ENCODE results near the gene CCDC47.

Gene CCDC47

DNA sequence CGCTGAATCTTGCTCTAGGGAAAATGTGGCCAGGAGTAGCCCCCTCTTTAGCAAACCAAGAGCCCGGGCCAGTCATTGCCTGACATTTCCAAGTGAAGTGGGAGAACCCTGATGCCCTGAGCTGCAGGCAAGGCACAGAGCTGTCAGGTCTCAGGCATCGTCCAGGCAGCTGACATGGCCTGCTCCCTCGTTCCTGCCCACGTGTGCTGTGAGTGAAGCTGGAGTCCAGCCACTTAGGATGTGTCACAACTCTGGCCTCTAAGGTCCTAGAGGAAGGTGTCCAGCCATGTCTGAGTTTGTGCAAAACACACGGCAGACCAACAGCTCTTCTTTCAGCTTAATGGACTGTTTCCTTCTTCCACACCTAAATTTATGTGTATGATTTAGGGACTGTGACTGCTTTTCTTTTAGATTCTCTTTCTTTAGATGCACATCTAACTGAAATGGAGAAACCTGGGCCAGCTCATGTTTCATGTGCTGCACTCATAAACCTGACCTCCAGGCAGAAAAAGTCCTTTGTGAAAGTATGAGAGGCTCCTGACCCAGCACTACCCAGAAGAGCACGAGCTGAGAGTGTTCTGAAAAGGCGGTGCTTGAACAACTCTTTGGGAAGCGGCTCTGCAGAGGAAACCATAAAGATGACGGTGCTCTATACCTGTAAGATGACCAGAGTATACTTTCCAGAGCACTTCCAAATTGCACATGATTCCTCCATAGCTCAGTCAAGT is 58.7 kb downstream of the CCDC47 start:
- TF ChIP-seq, protein P1, sequence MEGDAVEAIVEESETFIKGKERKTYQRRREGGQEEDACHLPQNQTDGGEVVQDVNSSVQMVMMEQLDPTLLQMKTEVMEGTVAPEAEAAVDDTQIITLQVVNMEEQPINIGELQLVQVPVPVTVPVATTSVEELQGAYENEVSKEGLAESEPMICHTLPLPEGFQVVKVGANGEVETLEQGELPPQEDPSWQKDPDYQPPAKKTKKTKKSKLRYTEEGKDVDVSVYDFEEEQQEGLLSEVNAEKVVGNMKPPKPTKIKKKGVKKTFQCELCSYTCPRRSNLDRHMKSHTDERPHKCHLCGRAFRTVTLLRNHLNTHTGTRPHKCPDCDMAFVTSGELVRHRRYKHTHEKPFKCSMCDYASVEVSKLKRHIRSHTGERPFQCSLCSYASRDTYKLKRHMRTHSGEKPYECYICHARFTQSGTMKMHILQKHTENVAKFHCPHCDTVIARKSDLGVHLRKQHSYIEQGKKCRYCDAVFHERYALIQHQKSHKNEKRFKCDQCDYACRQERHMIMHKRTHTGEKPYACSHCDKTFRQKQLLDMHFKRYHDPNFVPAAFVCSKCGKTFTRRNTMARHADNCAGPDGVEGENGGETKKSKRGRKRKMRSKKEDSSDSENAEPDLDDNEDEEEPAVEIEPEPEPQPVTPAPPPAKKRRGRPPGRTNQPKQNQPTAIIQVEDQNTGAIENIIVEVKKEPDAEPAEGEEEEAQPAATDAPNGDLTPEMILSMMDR (conservative IDR thresholded peaks at IDR 0.05; ENCODE audit: control insufficient read depth, insufficient read depth, low read depth, low read length), result no peak
- DNase-seq (ENCODE audit: low read depth), result peak; percentile 66
- H3K4me3 ChIP-seq (ENCODE audit: control insufficient read depth, low read depth, low read length), result no peak overlapping the region

DNA sequence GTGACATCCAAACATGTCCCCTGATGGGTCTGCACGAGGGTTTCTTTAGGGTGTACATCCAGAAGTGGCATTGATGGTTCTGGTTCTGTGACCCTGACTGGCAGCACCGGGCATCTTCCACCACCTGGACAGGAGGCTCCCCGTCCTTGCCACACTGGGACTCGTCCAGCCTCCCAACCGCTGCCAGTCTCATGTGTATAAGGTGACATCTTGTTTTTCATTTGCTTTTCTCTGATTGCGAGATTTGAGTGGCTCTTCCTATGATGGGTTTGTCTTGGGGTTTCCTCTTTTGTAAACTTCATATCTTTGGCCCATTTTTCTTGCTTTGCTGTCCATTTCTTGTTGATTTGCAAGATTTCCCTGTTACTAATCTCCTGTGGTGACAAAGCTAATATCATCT is 64.3 kb downstream of the CCDC47 start:
- TF ChIP-seq, protein P1 (conservative IDR thresholded peaks at IDR 0.05; ENCODE audit: control insufficient read depth, insufficient read depth, low read depth, low read length), result no peak
- DNase-seq (ENCODE audit: low read depth), result no peak
- no peak overlapping the region for H3K4me3 ChIP-seq (ENCODE audit: control insufficient read depth, low read depth, low read length)

DNA sequence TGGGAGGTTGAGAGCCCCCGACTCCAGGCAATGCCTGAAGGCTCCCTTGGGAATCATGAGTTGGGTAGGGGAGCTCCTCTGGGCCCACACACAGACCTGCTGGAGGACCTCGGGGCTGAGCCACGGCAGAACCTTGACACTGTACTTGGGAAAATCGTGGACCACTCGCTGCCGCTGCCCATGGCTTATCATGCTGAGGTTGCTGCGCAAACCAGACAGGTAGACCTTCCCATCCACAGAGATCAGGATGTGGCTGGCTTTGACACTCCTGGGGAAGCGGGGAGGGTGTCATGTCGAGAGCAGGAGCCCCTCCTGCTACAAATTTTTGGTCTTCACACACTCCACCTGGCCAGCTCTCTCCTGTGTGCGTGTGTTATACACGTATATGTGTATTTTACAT is 66.2 kb downstream of the CCDC47 start:
- no peak overlapping the region for H3K4me3 ChIP-seq (ENCODE audit: control insufficient read depth, low read depth, low read length)
- DNase-seq (ENCODE audit: low read depth), result no peak
- TF ChIP-seq, protein P1 (conservative IDR thresholded peaks at IDR 0.05; ENCODE audit: control insufficient read depth, insufficient read depth, low read depth, low read length), result no peak

DNA sequence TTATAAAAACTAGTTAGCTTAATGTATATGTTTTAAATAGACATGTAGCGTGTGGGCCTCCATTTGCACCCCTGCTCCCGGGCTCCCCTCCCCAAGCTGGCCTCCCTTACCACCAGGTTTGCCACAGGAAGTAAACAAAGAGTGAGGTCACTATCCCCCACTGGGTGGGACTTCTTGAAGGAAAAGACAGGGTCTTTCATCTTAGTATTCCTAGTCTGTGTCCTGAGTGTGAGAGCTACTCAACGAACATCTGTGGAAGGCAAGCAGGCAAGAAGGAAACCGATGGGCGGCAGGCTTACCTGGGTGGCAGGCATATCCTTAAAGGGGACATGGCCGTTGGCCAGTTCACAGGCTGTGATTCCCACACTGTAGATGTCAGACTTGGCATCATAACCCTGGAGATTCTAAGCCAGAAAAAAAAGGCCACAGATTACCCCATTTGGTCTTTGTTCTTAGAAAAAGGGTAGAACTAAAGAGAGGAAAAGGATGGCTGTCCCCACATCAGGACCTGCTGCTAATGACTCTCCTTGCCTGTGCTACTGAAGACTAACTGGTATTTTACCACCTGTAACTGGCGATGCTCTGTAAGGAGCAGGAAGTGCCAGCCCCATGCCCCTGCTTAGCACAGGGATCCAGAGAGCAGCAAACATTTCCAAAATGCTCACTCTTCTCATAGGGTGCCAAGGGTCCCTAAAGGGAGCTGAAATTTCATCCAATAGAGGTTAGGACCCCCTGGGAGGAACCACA is 66.9 kb downstream of the CCDC47 start:
- TF ChIP-seq, protein P1 (conservative IDR thresholded peaks at IDR 0.05; ENCODE audit: control insufficient read depth, insufficient read depth, low read depth, low read length), result no peak
- no peak for DNase-seq (ENCODE audit: low read depth)
- H3K4me3 ChIP-seq (ENCODE audit: control insufficient read depth, low read depth, low read length), result no peak overlapping the region

DNA sequence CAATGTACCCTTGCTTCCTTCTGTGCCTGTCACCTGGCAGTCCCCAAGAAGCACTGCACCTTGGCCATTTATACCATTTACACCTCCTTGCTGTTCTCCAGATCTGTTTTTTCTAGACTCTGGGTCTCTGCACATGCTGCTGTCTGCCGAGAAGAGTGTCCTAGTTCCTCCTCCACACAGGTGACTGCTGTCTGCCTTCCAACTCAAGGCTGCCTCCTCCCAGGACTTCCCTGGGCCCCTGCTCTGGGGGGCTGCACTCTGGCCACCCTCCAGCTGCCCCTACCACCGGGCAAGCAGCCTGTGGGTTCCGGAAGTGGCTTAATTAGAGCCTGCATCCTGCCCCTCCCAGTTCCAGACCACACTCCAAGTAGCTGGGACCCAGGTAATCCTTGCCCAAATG is 67.7 kb downstream of the CCDC47 start:
- no peak for DNase-seq (ENCODE audit: low read depth)
- no peak overlapping the region for H3K4me3 ChIP-seq (ENCODE audit: control insufficient read depth, low read depth, low read length)
- TF ChIP-seq, protein P1 (conservative IDR thresholded peaks at IDR 0.05; ENCODE audit: control insufficient read depth, insufficient read depth, low read depth, low read length), result no peak

DNA sequence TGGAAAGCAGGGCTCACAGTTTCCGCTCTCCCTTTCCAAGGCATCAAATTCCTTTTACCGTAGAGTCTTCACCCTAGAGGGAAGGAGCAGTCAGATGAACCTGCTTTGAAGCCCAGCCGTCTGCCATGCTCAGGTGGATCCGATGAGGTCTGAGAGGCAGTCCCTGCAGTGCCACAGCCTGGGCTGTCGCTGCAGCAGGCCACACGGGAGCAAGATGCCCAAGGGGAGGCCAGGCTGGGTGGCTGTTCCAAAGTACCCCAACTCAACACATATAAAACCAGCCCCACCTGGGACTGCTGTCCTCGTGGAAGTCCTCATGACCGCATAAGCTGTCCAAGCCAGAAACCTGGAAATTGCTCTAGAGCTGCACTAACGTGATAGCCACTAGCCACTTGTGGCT is 68.6 kb downstream of the CCDC47 start:
- no peak overlapping the region for H3K4me3 ChIP-seq (ENCODE audit: control insufficient read depth, low read depth, low read length)
- TF ChIP-seq, protein P1 (conservative IDR thresholded peaks at IDR 0.05; ENCODE audit: control insufficient read depth, insufficient read depth, low read depth, low read length), result no peak

More for the DNA sequence above, 68.6 kb downstream of the CCDC47 start:
- DNase-seq (ENCODE audit: low read depth), result no peak

Data from fibroblast of mammary gland (primary cell).